Neuron (in vitro differentiated cells): ENCODE measurements around the gene PSME4.

ENCODE experiments used
- H2AFZ ChIP-seq: one replicate; pipeline ENCODE4 v1.6.1; 2013; ENCODE audit warnings: low read depth, mild to moderate bottlenecking, inconsistent platforms, low read length, moderate library complexity
- H3K27me3 ChIP-seq: one replicate; pipeline ENCODE4 v1.6.1; 2013; ENCODE audit warnings: low read length; ENCODE audit not compliant: insufficient read depth
- H3K36me3 ChIP-seq: one replicate; pipeline ENCODE4 v1.6.1; 2013; ENCODE audit warnings: low read length; ENCODE audit not compliant: insufficient read depth
- H3K4me1 ChIP-seq: one replicate; pipeline ENCODE4 v1.6.1; 2013; ENCODE audit warnings: low read length; ENCODE audit not compliant: insufficient read depth
- H3K4me3 ChIP-seq: 2 replicates; pipeline ENCODE4 v1.5.1; 2013; ENCODE audit warnings: mild to moderate bottlenecking, low read length, moderate library complexity
- H3K9me3 ChIP-seq: one replicate; pipeline ENCODE4 v1.6.1; 2013; ENCODE audit warnings: low read length

Gene PSME4

DNA sequence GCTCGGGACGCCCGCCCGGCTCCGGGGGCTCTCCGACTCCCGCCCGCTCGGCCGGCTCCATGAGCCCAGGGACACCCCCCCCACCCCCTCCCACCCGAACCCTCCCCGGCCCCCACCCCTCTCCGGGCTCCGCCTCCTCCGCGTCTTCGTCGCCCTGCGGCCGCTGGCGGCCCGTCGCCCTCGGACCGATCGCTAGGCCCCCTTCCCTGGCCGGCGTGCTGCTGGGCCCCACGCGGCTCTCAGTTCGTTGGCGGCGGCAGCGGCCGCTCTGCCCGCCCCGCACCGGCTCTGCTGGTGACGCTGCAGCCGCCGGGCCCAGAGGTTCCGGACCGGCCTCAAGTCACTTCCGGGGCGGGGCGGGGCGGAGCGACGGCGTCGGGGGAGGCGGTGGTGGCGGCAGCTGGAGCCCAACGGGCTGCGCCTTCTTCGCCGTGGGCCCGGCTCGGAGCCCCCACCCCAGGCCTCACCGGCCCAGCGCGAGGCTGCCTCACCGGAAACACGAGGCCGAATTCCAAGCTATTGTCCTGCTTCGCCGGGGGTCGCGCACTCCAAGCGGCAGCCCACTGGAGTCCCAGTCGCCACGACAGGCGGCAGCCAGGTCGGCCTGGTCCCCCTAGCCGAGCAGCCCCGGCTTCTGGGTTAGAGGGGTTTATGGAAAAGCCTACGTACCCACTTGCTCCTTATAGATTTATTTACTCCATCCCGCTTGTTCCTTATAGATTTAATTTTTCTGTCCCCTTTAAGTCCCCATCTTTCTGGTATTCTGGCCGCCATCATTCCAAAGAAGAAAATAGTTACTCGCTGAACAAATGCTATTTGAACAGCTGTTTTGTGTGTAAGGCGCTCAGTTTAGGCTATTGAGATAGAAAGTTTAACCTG, at the start of gene PSME4:
TSS of gene PSME4 (minus strand) at position 270 of the 879 bp plus-strand sequence. CDS start at position 61, 209 bp downstream.
- Histone ChIP-seq H3K27me3 (no peaks in the 10 kb centered on the region), H3K36me3 (peaks cover 16% of the 10 kb centered on the region), H3K4me1 (peaks cover 14% of the 10 kb centered on the region), H2AFZ (peak within 1 kb of the TSS; percentile 89), H3K4me3 (peak within 1 kb of the TSS; percentile 66), H3K9me3 (no peaks in the 10 kb centered on the region)

DNA sequence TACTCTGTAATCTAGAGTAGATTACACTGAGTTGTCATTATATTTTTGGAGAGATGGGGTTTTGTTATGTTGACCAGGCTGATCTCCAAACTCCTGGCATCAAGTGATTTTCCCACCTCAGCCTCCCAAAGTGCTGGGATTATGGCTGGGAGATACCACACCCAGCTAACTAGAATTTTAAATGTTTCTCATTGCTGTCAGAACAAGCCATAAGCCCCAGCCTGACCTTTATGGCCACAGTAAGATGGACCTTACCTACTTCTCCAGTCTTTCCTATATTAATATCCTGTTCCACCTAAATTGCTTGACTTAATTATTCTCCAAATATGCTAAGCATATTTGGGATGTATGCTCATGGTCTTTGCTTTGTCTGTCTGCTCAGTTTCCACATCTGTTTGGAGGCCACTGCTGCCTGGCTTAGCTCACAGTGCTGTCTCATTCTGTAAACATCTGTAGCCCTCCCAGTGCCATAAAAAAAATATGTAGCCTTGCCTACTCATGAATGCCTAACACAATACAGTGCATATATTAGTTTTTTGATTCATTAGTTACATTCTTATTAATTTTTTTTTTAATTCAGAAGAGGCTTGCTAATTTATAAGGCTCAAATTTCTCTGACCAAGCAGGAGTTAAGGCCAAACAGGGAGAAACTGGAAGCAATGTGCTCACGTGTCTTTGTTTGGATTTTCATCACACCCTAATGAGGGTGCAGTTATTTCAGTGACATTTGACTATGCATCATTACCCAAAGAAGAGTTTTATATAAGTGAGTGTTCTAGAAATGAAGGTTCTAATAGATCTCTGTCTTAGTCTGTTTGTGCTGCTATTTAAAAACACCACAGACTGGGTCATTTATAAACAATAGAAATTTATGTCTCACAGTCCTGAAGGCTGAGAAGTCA, 45.3 kb upstream of the PSME4 start:
- no peaks in the 10 kb centered on the region for H3K27me3 ChIP-seq
- H3K9me3 ChIP-seq: peaks cover 3% of the 10 kb centered on the region
- H2AFZ ChIP-seq: no peak overlapping the region
- no peak overlapping the region for H3K4me3 ChIP-seq
- H3K36me3 ChIP-seq: no peaks in the 10 kb centered on the region
- no peaks in the 10 kb centered on the region for H3K4me1 ChIP-seq

DNA sequence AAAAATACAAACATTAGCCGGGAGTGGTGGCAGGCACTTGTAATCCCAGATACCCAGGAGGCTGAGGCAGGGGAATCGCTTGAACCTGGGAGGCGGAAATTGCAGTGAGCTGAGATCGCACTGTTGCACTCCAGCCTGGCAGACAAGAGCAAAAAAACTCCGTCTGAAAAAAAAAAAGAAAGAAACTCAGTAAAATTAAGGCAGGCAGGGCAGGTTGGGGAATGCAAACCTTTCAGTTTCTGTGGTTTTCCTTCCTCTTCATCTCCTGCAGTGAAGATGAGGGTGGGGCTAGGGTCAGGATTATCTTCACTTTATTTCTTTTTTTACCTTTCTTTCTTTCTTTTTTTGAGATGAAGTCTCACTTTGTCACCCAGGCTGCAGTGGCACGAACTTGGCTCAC, 43.2 kb upstream of the PSME4 start:
- no peaks in the 10 kb centered on the region for H3K4me1 ChIP-seq
- H3K27me3 ChIP-seq: no peaks in the 10 kb centered on the region

GRCh38 chr2:54012538-54013141, 41.8 kb upstream of the PSME4 start:
- no peaks in the 10 kb centered on the region for H3K36me3 ChIP-seq
- no peak overlapping the region for H3K4me3 ChIP-seq
- H2AFZ ChIP-seq: no peak overlapping the region
- no peaks in the 10 kb centered on the region for H3K4me1 ChIP-seq
- no peaks in the 10 kb centered on the region for H3K9me3 ChIP-seq
- no peaks in the 10 kb centered on the region for H3K27me3 ChIP-seq

More for the DNA sequence above, 43.2 kb upstream of the PSME4 start:
- H3K9me3 ChIP-seq: no peaks in the 10 kb centered on the region
- no peak overlapping the region for H2AFZ ChIP-seq
- H3K4me3 ChIP-seq: no peak overlapping the region
- no peaks in the 10 kb centered on the region for H3K36me3 ChIP-seq

DNA sequence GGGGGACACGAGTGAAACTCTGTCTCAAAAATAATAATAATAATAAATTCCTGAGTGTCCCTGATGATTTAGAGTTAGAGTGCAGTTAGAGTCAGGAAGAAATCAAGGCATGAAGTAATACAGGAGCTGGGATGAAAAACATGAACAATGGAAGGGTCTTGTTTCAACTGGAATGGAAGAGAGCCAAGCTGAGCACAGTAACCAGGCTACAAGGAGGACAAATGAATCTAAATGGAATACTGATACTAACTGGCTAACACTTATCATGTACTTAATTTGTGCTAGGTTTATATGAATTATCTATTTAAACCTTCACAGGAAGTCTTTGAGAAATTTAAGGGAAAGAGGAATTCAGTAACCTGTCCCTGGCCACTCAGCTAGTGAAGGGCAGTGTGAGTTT, 38.8 kb upstream of the PSME4 start:
- H3K27me3 ChIP-seq: no peaks in the 10 kb centered on the region
- H2AFZ ChIP-seq: no peak overlapping the region
- no peaks in the 10 kb centered on the region for H3K9me3 ChIP-seq
- H3K4me3 ChIP-seq: no peak overlapping the region
- H3K4me1 ChIP-seq: no peaks in the 10 kb centered on the region
- H3K36me3 ChIP-seq: no peaks in the 10 kb centered on the region

DNA sequence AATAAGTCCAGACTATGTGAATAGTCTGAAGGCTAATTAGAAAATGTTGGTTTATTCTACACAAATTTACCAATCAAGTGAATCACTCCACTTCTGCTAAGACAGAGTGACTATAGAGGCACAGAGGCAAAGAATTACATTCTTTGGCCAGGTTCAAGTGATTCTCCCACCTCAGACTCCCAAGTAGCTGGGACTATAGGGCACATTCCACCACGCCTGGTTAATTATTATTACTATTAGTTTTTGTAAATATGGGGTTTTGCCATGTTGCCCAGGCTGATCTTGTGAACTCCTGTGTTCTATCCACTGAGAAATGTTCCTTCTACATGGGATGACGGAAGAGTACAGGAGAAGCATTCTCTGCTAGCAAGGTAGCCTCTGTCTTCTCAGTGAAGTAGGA, 37.6 kb upstream of the PSME4 start:
- Histone ChIP-seq H3K4me3 (no peak overlapping the region), H3K27me3 (no peaks in the 10 kb centered on the region), H3K36me3 (no peaks in the 10 kb centered on the region), H3K9me3 (no peaks in the 10 kb centered on the region), H3K4me1 (no peaks in the 10 kb centered on the region), H2AFZ (no peak overlapping the region)

- Histone ChIP-seq H3K4me3 (no peak overlapping the region), H3K36me3 (no peaks in the 10 kb centered on the region), H3K27me3 (no peaks in the 10 kb centered on the region), H2AFZ (no peak overlapping the region), H3K9me3 (no peaks in the 10 kb centered on the region), H3K4me1 (no peaks in the 10 kb centered on the region)
Measured at GRCh38 chr2:54000524-54000923, 29.7 kb upstream of the PSME4 start.

DNA sequence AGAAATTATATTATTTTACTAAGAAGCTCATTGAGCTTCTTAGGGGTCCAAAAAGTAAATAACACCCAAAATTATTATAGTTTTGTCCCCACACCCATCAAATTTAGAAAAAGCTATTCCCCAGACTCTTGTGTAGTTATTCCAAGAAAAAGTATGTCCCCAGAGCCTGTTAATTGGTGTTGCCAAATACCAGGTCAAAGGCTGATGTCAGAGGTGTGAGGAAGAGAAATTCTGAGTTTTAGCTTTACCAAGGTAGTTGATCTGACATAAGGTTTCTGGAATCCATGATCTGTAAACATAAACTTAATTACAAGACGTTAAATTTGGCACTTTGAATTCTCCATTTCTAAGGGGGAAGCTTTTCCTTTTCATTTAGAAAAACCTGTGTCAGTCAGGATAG, 29.3 kb upstream of the PSME4 start:
- no peaks in the 10 kb centered on the region for H3K4me1 ChIP-seq
- H3K36me3 ChIP-seq: no peaks in the 10 kb centered on the region
- no peaks in the 10 kb centered on the region for H3K27me3 ChIP-seq
- H2AFZ ChIP-seq: no peak overlapping the region
- no peak overlapping the region for H3K4me3 ChIP-seq
- no peaks in the 10 kb centered on the region for H3K9me3 ChIP-seq

GRCh38 chr2:53998834-53999233, 28.0 kb upstream of the PSME4 start:
- Histone ChIP-seq H3K36me3 (no peaks in the 10 kb centered on the region), H3K27me3 (no peaks in the 10 kb centered on the region), H3K4me1 (no peaks in the 10 kb centered on the region), H3K9me3 (no peaks in the 10 kb centered on the region), H3K4me3 (no peak overlapping the region), H2AFZ (no peak overlapping the region)

DNA sequence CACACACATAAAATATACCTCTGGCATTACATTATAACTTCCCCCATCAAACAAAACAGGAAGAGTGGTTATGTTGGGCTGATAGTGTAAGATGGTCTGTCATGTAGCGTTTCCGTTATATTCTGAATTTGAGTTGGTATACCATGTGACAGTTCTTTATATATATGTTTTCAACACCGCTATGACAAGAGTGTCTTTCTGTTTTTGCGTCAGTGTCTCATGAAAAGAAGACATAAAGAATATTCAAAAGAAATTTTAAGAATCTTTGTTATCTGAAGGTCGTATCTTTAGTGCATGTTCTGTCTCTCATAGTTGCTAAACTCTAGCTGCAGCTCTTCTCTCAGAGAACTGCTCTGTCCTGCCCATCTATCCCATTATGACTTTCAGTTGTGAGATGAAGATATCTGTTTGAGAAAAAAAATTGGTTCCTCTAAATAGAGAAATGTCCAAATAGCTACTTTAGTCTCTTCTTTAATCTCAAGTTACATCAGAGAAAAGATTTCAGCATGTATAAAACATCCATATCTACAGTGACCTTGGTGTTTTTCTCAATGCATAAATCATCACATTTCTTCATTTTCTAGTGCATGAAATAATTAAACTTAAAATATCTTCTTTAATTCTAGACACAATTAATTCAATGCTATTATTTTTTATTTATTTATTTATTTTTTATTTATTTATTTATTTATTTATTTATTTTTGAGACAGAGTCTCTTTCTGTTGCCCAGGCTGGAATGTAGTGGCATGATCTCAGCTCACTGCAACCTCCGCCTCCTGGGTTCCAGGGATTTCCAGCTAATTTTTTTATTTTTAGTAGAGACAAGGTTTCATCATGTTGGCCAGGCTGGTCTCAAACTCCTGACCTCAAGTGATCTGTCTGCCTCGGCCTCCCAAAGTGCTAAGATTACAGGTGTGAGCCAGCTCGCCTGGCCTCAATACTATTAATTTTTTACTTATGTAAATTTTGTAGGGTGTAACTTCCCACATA, 24.3 kb upstream of the PSME4 start:
- Histone ChIP-seq H3K4me3 (no peak overlapping the region), H3K4me1 (no peaks in the 10 kb centered on the region), H3K9me3 (peaks cover 3% of the 10 kb centered on the region), H3K36me3 (no peaks in the 10 kb centered on the region), H2AFZ (no peak overlapping the region), H3K27me3 (no peaks in the 10 kb centered on the region)

GRCh38 chr2:53991948-53992347, 21.2 kb upstream of the PSME4 start:
- peaks cover 3% of the 10 kb centered on the region for H3K9me3 ChIP-seq
- H3K4me3 ChIP-seq: no peak overlapping the region

DNA sequence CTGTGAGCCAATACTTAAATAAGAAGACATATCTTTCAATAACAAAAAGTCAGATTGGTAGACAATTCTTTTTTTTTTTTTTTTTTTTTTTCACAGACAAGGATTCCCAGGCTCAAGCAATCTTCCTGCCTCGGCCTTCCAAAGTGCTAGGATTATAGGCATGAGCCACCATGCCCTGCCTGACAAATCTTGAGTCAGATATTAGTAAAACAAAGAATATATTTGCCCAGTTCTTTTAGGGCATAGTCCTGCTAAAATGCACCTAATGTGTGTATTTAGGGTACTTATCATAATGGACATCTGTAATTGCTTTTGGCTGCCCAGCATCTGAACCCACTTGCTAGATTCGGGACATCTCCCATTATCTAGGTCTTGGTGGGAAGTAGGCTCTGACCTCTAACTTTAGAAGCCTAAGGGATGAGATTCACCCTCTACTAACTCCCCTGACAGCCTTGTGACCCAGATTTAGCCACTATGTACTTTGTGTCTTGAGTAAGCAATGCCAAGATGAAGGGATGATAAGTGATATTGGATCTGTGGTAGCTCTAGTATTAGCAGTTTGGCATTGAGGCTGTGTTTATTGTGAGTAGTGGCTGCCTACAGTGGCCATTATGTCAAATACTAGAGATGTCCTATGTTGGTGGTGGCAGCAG, 18.5 kb upstream of the PSME4 start:
- peaks cover 3% of the 10 kb centered on the region for H3K9me3 ChIP-seq
- H3K4me3 ChIP-seq: no peak overlapping the region
- no peak overlapping the region for H2AFZ ChIP-seq
- no peaks in the 10 kb centered on the region for H3K36me3 ChIP-seq
- no peaks in the 10 kb centered on the region for H3K4me1 ChIP-seq
- H3K27me3 ChIP-seq: no peaks in the 10 kb centered on the region

More at GRCh38 chr2:53991948-53992347, 21.2 kb upstream of the PSME4 start:
- no peak overlapping the region for H2AFZ ChIP-seq
- H3K4me1 ChIP-seq: no peaks in the 10 kb centered on the region
- no peaks in the 10 kb centered on the region for H3K27me3 ChIP-seq
- no peaks in the 10 kb centered on the region for H3K36me3 ChIP-seq
